Peyer's patch (tissue), 4 donors: Measurements from ENCODE around the gene IFT57. TPM values are rescaled to one million over a fixed set of nuclear protein-coding genes. Genes with fewer than 3 reads are reported as not detected.

Experiments
- DNase-seq, 3 donors: peaks; one replicate each; pipeline ENCODE4 v3.0.0-alpha.2; 2017 to 2019
- H3K27ac ChIP-seq, 4 donors: fragments of 200-600 bp; sonication (generic); one replicate each; pipeline ENCODE4 v1.5.1; 2016 to 2019
- H3K27me3 ChIP-seq, 2 donors: fragments of 200-600 bp; sonication (generic); one replicate each; pipeline ENCODE4 v1.5.1; 2019
- H3K36me3 ChIP-seq, 3 donors: fragments of 200-600 bp; sonication (generic); one replicate each; pipeline ENCODE4 v1.5.1; 2016 to 2019
- H3K4me1 ChIP-seq, 4 donors: fragments of 200-600 bp; sonication (generic); one replicate each; pipeline ENCODE4 v1.5.1; 2016 to 2019
- H3K4me3 ChIP-seq, 4 donors: fragments of 200-600 bp; sonication (generic); 1 replicate in 3 of 4; 2 replicates in 1 of 4; pipeline ENCODE4 v1.5.1; 2016 to 2019; ENCODE audit warnings: mild to moderate bottlenecking in 1 of 4
- H3K9me3 ChIP-seq, 4 donors: fragments of 200-600 bp; sonication (generic); one replicate each; pipeline ENCODE4 v1.5.1; 2016 to 2019; ENCODE audit warnings: mild to moderate bottlenecking in 1 of 4
- CTCF ChIP-seq, 6 experiments: fragments of 450-650 bp in 4 of 6; fragments of 200-600 bp in 2 of 6; sonication (generic) in 1 of 6; IDR thresholded peaks; one replicate each; pipeline ENCODE4 v1.5.1; 2017 to 2019; ENCODE audit warnings: antibody characterized with exemption in 6 of 6, mild to moderate bottlenecking in 3 of 6, moderate library complexity in 1 of 6
- POLR2A ChIP-seq, 2 donors: fragments of 450-650 bp; IDR thresholded peaks; one replicate each; pipeline ENCODE4 v1.5.1; 2017; ENCODE audit warnings: antibody characterized with exemption in 2 of 2, mild to moderate bottlenecking in 2 of 2, moderate library complexity in 2 of 2
- total RNA-seq, 4 donors: library from RNA; depleted of rRNA; stranded (reverse); fragments of >200 nt; gene quantifications; one replicate each; pipeline ENCODE4 v1.1.0, GENCODE V29; 2016

The IFT57 gene
- total RNA-seq, 4 donors from 2014 or later, result 17.2 to 79.2 (median 38.4) TPM

- H3K9me3 ChIP-seq, result no peaks in the 10 kb centered on the region
- DNase-seq, result no peak
- TF ChIP-seq CTCF (IDR thresholded peaks at IDR 0.05), result no peak
- no peak for TF ChIP-seq POLR2A (IDR thresholded peaks at IDR 0.05)
- H3K36me3 ChIP-seq, result no peaks in the 10 kb centered on the region
- H3K4me3 ChIP-seq, result no peak overlapping the region
- H3K27ac ChIP-seq, result no peak overlapping the region
- no peaks in the 10 kb centered on the region for H3K4me1 ChIP-seq
- H3K27me3 ChIP-seq, result no peaks in the 10 kb centered on the region
Measured at GRCh38 chr3:108114423-108115065, 107.7 kb downstream of the IFT57 start.

GRCh38 chr3:108113975-108114374, 108.2 kb downstream of the IFT57 start:
- H3K4me1 ChIP-seq, result no peaks in the 10 kb centered on the region
- no peak for TF ChIP-seq POLR2A (IDR thresholded peaks at IDR 0.05)
- TF ChIP-seq CTCF (IDR thresholded peaks at IDR 0.05), result no peak
- no peak overlapping the region for H3K27ac ChIP-seq
- no peaks in the 10 kb centered on the region for H3K36me3 ChIP-seq
- H3K27me3 ChIP-seq, result no peaks in the 10 kb centered on the region
- DNase-seq, result no peak
- H3K9me3 ChIP-seq, result no peaks in the 10 kb centered on the region
- no peak overlapping the region for H3K4me3 ChIP-seq

GRCh38 chr3:108110934-108111333, 111.3 kb downstream of the IFT57 start:
- no peaks in the 10 kb centered on the region for H3K9me3 ChIP-seq
- TF ChIP-seq POLR2A (IDR thresholded peaks at IDR 0.05), result no peak
- no peak for TF ChIP-seq CTCF (IDR thresholded peaks at IDR 0.05)
- no peak overlapping the region for H3K4me3 ChIP-seq
- no peak for DNase-seq
- no peaks in the 10 kb centered on the region for H3K4me1 ChIP-seq
- H3K27me3 ChIP-seq, result no peaks in the 10 kb centered on the region
- no peaks in the 10 kb centered on the region for H3K36me3 ChIP-seq
- H3K27ac ChIP-seq, result no peak overlapping the region

Other genes starting within 250 kb of the IFT57 start
- gene CD47, start 131.4 kb downstream of the IFT57 start, total RNA-seq, result 10 to 100 TPM; 50.1 to 55.7 (median 52.7) TPM
- 100 to 1,000 TPM in 3 of 4 donors, 10 to 100 TPM in 1; 14.9 to 276 (median 145) TPM for gene HHLA2, start 74.1 kb upstream of the IFT57 start, total RNA-seq